Measurements from ENCODE around the gene ANP32B. TPM values are rescaled to one million over a fixed set of nuclear protein-coding genes. Genes with fewer than 3 reads are reported as not detected.
"Not testable (repeated sequence)": the region's sequence is repeated elsewhere in the genome, so short reads cannot be mapped to it uniquely, and the experiment has no call there.

Gene ANP32B
- total RNA-seq, 1 donor from 2014 or later = 18.8 TPM

DNA sequence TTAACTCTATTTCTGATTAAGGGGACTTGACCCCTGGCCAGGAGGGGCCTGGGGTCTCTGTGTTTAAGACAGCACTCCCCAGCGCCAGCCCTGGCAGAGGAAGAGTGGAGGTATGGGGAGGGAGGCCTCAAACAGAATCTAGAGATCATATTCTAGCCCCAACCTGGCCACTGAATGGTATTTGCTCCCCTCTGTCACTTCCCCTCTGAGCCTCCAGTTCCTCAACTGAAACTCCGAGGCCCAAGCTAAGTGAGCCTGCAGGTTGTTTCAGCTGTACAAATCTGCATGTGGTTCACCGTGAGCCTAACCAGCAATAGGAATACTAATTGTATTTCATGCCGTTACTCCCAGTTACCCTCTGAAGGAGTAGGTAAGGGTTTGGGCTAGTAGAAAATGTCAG, 36.0 kb downstream of the ANP32B start:
- no peak overlapping the region for H3K4me3 ChIP-seq (ENCODE audit: low read length in 3 of 3)

DNA sequence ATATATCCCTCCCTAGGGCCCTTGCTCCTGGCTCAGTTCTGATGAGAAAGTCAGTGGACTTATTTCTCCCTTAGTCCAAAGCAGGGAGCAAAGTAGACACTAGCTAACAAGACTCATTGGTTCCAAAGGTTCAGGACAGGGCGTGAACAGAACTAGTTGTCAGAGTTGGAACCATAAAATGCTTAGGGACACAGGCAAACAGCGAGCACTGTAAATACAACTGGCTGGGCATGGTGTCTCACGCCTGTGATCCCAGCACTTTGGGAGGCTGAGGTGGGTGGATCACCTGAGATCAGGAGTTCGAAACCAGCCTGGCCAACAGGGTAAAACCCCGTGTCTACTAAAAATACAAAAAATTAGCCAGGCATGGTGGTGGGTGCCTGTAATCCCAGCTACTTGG, 36.7 kb downstream of the ANP32B start:
- not testable (repeated sequence) for H3K9ac ChIP-seq (ENCODE audit: low read depth in 1 of 3, low read length in 3 of 3); H3K4me3 ChIP-seq (ENCODE audit: low read length in 3 of 3); H3K27ac ChIP-seq (ENCODE audit: low read depth, low read length); H3K27me3 ChIP-seq (ENCODE audit: control insufficient read depth in 3 of 3, insufficient read depth in 3 of 3, low read length in 3 of 3); H3K9me3 ChIP-seq (ENCODE audit: control insufficient read depth in 3 of 3, low read length in 3 of 3)
- Histone ChIP-seq H3K4me1 (ENCODE audit: control insufficient read depth in 3 of 3, insufficient read depth in 3 of 3, low read length in 3 of 3) (peaks cover 23 to 43% (median 42%) of the 10 kb centered on the region in 3 donors), H3K36me3 (ENCODE audit: control insufficient read depth in 3 of 3, insufficient read depth in 3 of 3, low read length in 3 of 3) (peaks cover 8 to 30% (median 19%) of the 10 kb centered on the region in 3 donors)

More for the DNA sequence above, 36.0 kb downstream of the ANP32B start:
- no peaks in the 10 kb centered on the region for H3K27me3 ChIP-seq (ENCODE audit: control insufficient read depth in 3 of 3, insufficient read depth in 3 of 3, low read length in 3 of 3)
- H3K36me3 ChIP-seq (ENCODE audit: control insufficient read depth in 3 of 3, insufficient read depth in 3 of 3, low read length in 3 of 3) = peaks cover 11 to 36% (median 25%) of the 10 kb centered on the region in 3 donors
- H3K9ac ChIP-seq (ENCODE audit: low read depth in 1 of 3, low read length in 3 of 3) = no peak overlapping the region
- peaks cover 23 to 43% (median 42%) of the 10 kb centered on the region in 3 donors for H3K4me1 ChIP-seq (ENCODE audit: control insufficient read depth in 3 of 3, insufficient read depth in 3 of 3, low read length in 3 of 3)
- no peaks in the 10 kb centered on the region for H3K9me3 ChIP-seq (ENCODE audit: control insufficient read depth in 3 of 3, low read length in 3 of 3)
- H3K27ac ChIP-seq (ENCODE audit: low read depth, low read length) = no peak overlapping the region

DNA sequence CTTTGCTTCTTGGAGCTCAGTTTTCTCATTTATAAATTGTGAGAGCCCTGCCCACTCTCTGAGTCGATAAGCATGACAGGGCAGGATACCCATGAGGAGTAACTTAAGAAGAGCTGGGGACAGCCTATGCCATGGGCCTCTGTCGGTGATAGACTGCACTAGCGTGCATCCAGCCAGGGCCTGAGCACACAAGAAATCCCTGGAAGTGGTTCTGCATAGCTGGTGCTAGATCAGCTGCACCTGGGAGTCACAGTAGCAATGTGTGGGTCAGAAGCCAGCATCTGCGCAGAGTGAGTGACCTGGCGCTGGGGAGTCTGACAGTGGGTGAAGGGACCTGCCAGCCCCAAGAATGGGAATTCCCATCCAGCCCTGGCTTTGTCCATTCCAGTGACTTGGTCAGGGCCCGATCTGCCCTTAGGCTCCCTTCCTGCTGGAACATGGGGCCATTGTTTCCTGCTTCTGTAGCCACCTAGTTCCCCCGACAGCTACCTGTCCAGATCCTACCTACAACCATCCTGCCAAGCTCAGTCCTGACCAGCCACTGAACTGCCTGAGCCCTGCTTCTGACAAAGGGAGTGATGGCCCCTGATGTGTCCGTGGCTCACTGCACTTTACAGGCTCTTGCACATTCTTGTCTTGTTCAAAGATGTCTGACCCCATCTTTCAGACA, 37.5 kb downstream of the ANP32B start:
- no peak overlapping the region for H3K27ac ChIP-seq (ENCODE audit: low read depth, low read length)
- peaks cover 7 to 23% (median 13%) of the 10 kb centered on the region in 3 donors for H3K36me3 ChIP-seq (ENCODE audit: control insufficient read depth in 3 of 3, insufficient read depth in 3 of 3, low read length in 3 of 3)
- no peaks in the 10 kb centered on the region for H3K9me3 ChIP-seq (ENCODE audit: control insufficient read depth in 3 of 3, low read length in 3 of 3)
- H3K9ac ChIP-seq (ENCODE audit: low read depth in 1 of 3, low read length in 3 of 3) = no peak overlapping the region
- H3K27me3 ChIP-seq (ENCODE audit: control insufficient read depth in 3 of 3, insufficient read depth in 3 of 3, low read length in 3 of 3) = no peaks in the 10 kb centered on the region
- no peak overlapping the region for H3K4me3 ChIP-seq (ENCODE audit: low read length in 3 of 3)
- peaks cover 23 to 43% (median 42%) of the 10 kb centered on the region in 3 donors for H3K4me1 ChIP-seq (ENCODE audit: control insufficient read depth in 3 of 3, insufficient read depth in 3 of 3, low read length in 3 of 3)

DNA sequence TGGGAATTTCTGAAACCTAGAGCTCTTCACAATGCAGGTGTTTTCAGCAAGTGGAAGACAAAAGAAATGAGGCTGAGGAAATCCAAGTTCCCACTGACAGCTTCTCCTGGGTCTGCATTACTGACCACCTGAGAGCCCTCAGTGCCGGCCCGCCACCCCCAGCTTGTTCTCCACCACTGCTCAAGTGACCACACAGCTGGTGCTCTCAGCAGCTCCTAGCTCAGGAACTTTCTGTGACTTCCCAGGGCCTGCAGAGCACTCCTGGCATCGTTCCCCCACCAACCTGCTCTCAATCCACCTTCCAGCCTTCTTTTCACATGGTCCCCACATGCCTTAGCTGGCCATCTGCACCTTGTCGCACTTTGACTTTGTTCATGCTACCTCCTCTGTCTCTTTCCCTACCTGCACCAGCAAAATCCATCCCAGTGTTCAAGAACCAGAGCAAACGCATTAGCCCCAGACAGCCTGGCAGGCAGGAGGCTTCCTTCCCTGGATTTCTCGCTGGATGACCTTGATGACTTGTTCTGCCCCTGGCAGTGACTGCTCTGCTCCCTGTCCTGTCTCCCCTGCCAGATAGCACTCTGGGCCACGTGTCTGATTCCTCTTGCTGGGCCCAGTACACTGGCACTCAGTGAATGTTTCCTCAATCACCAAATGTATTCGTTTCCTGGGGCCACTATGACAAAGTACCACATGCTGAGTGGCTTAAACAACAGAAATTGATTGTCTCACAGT, 38.3 kb downstream of the ANP32B start:
- Histone ChIP-seq H3K9me3 (ENCODE audit: control insufficient read depth in 3 of 3, low read length in 3 of 3) (no peaks in the 10 kb centered on the region), H3K4me3 (ENCODE audit: low read length in 3 of 3) (peak overlapping the region in 1 of 3 donors; percentile 6), H3K9ac (ENCODE audit: low read depth in 1 of 3, low read length in 3 of 3) (peak overlapping the region in 2 of 3 donors; percentile 16 to 23), H3K36me3 (ENCODE audit: control insufficient read depth in 3 of 3, insufficient read depth in 3 of 3, low read length in 3 of 3) (peaks cover 0 to 14% (median 9%) of the 10 kb centered on the region in 3 donors), H3K27ac (ENCODE audit: low read depth, low read length) (peak overlapping the region; percentile 50), H3K27me3 (ENCODE audit: control insufficient read depth in 3 of 3, insufficient read depth in 3 of 3, low read length in 3 of 3) (no peaks in the 10 kb centered on the region), H3K4me1 (ENCODE audit: control insufficient read depth in 3 of 3, insufficient read depth in 3 of 3, low read length in 3 of 3) (peaks cover 23 to 43% (median 42%) of the 10 kb centered on the region in 3 donors)

DNA sequence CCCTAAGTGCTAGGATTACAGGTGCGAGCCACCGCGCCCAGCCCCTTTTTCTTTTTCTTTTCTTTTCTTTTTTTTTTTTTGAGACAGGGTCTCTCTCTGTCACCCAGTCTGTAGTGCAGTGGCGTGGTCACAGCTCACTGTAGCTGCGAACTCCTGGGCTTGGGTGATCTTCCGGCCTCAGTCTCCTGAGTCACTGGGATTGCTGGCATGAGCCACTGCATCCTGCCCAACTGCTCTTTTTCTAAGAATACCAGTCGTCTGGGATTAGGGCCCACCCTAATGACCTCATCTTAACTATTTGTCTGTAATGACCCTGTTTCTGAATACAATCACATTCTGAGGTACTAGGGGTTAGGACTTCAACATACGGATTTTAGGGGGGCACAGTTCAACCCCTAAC, 39.3 kb downstream of the ANP32B start:
- H3K27me3 ChIP-seq (ENCODE audit: control insufficient read depth in 3 of 3, insufficient read depth in 3 of 3, low read length in 3 of 3) = no peaks in the 10 kb centered on the region
- peaks cover 0 to 14% (median 9%) of the 10 kb centered on the region in 3 donors for H3K36me3 ChIP-seq (ENCODE audit: control insufficient read depth in 3 of 3, insufficient read depth in 3 of 3, low read length in 3 of 3)
- H3K4me1 ChIP-seq (ENCODE audit: control insufficient read depth in 3 of 3, insufficient read depth in 3 of 3, low read length in 3 of 3) = peaks cover 19 to 37% (median 35%) of the 10 kb centered on the region in 3 donors
- no peak overlapping the region for H3K9ac ChIP-seq (ENCODE audit: low read depth in 1 of 3, low read length in 3 of 3)
- no peaks in the 10 kb centered on the region for H3K9me3 ChIP-seq (ENCODE audit: control insufficient read depth in 3 of 3, low read length in 3 of 3)
- no peak overlapping the region for H3K4me3 ChIP-seq (ENCODE audit: low read length in 3 of 3)
- peak overlapping the region; percentile 50 for H3K27ac ChIP-seq (ENCODE audit: low read depth, low read length)

DNA sequence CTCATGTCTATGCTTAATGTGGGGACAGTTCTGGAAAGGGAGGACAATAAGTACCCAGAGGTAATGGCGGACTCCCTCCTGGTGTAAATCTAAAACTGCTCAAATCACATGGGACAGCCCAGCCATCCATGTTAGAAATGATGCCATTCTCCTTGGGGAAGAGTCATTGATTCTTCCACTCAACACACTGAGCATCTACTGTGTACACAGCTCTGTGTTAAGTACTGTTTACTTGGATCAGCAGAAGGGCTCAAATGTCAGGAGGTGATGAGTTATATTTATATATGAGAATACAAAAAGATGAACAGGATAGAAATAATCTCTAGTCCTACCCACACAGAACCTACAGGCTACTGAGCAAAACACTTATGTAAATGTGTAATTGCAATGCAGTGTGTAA, 41.6 kb downstream of the ANP32B start:
- Histone ChIP-seq H3K9me3 (ENCODE audit: control insufficient read depth in 3 of 3, low read length in 3 of 3) (no peaks in the 10 kb centered on the region), H3K27ac (ENCODE audit: low read depth, low read length) (no peak overlapping the region), H3K27me3 (ENCODE audit: control insufficient read depth in 3 of 3, insufficient read depth in 3 of 3, low read length in 3 of 3) (no peaks in the 10 kb centered on the region), H3K4me1 (ENCODE audit: control insufficient read depth in 3 of 3, insufficient read depth in 3 of 3, low read length in 3 of 3) (peaks cover 16 to 19% (median 19%) of the 10 kb centered on the region in 3 donors), H3K9ac (ENCODE audit: low read depth in 1 of 3, low read length in 3 of 3) (no peak overlapping the region), H3K36me3 (ENCODE audit: control insufficient read depth in 3 of 3, insufficient read depth in 3 of 3, low read length in 3 of 3) (no peaks in the 10 kb centered on the region), H3K4me3 (ENCODE audit: low read length in 3 of 3) (no peak overlapping the region)

DNA sequence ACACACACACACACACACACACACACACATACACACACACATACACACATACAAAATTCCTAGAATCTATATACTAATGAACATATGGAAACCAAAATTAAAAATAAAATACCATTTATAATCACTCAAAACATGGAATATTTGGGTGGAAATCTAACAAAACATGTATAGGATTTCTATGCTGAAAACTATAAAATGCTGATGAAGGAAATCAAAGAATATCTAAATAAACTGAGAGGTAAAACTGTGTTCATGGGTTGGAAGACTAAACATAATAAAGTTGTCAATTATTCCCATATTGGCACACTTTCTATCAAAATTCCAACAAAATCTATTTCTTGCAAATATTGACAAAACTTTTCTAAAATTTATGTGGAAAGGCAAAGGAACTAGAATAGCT, 48.0 kb downstream of the ANP32B start:
- Histone ChIP-seq H3K4me3 (ENCODE audit: low read length in 3 of 3) (no peak overlapping the region), H3K36me3 (ENCODE audit: control insufficient read depth in 3 of 3, insufficient read depth in 3 of 3, low read length in 3 of 3) (no peaks in the 10 kb centered on the region), H3K27ac (ENCODE audit: low read depth, low read length) (no peak overlapping the region), H3K4me1 (ENCODE audit: control insufficient read depth in 3 of 3, insufficient read depth in 3 of 3, low read length in 3 of 3) (peaks cover 10 to 14% (median 13%) of the 10 kb centered on the region in 3 donors), H3K9me3 (ENCODE audit: control insufficient read depth in 3 of 3, low read length in 3 of 3) (no peaks in the 10 kb centered on the region), H3K27me3 (ENCODE audit: control insufficient read depth in 3 of 3, insufficient read depth in 3 of 3, low read length in 3 of 3) (no peaks in the 10 kb centered on the region), H3K9ac (ENCODE audit: low read depth in 1 of 3, low read length in 3 of 3) (no peak overlapping the region)

DNA sequence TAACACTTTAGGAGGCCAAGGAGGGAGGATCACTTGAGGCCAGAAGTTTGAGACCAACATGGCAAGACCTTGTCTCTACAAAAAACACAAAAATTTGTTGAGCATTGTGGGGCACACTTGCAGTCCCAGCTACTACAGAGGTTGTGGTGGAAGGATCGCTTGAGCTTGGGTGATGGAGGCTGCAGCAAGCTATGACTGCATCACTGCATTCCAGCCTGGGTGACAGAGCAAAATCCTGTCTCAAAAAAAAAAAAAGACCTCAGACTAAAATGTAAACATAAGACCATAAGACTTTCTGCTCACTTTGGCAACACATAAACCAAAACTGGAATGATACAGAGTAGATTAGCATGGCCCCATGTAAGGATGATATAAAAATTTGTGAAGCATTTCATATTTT, 48.8 kb downstream of the ANP32B start:
- no peaks in the 10 kb centered on the region for H3K36me3 ChIP-seq (ENCODE audit: control insufficient read depth in 3 of 3, insufficient read depth in 3 of 3, low read length in 3 of 3)
- peaks cover 13 to 19% (median 17%) of the 10 kb centered on the region in 3 donors for H3K4me1 ChIP-seq (ENCODE audit: control insufficient read depth in 3 of 3, insufficient read depth in 3 of 3, low read length in 3 of 3)
- H3K27me3 ChIP-seq (ENCODE audit: control insufficient read depth in 3 of 3, insufficient read depth in 3 of 3, low read length in 3 of 3) = no peaks in the 10 kb centered on the region
- H3K4me3 ChIP-seq (ENCODE audit: low read length in 3 of 3) = no peak overlapping the region
- no peak overlapping the region for H3K9ac ChIP-seq (ENCODE audit: low read depth in 1 of 3, low read length in 3 of 3)
- H3K27ac ChIP-seq (ENCODE audit: low read depth, low read length) = no peak overlapping the region
- no peaks in the 10 kb centered on the region for H3K9me3 ChIP-seq (ENCODE audit: control insufficient read depth in 3 of 3, low read length in 3 of 3)

DNA sequence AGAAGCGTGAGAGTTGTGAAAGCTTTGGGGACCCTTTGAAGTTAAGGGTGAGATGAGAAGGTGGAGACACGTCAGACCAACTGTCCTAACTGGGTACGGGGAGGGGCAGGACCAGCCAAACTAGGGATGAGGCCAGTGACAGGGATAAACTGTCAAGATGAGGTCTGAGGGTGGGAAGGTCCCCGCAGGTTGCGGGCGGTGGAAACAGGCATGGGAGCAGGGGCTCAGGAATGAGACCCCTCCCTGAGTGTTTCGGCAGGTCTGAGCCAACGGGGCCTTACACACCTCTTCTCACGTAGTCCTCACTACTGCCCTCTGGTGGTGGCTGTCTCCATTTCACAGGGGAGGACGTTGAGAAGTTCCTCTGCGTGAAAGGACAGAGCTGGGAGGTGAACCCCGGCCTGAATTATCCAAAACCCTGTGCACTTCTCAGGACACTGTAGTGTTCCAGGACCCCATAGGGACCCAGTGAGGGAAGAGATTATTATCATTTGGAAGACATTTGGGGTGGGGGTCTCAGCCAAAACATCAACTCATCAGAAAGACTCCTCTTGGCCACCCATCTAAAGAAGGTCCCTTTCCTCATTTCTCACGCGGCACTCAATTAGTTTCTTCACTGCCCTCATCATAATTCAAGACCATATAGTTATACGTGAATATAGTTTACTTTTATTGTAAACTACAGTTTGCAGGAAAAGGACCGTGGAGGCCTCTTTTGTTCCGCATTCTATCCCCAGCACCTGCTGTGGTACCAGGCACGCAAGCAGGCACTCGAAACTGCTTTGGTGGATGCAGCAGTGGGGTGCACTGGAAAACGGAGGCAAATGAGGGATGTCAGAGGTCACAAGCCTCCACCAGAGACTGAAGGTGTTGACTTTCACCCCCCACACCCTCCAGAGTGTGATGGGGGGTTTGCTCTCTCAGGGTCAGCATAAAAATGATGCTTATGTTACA, 51.7 kb downstream of the ANP32B start:
- H3K4me1 ChIP-seq (ENCODE audit: control insufficient read depth in 3 of 3, insufficient read depth in 3 of 3, low read length in 3 of 3) = peaks cover 20 to 28% (median 21%) of the 10 kb centered on the region in 3 donors
- no peaks in the 10 kb centered on the region for H3K27me3 ChIP-seq (ENCODE audit: control insufficient read depth in 3 of 3, insufficient read depth in 3 of 3, low read length in 3 of 3)
- no peaks in the 10 kb centered on the region for H3K9me3 ChIP-seq (ENCODE audit: control insufficient read depth in 3 of 3, low read length in 3 of 3)
- H3K36me3 ChIP-seq (ENCODE audit: control insufficient read depth in 3 of 3, insufficient read depth in 3 of 3, low read length in 3 of 3) = no peaks in the 10 kb centered on the region
- H3K4me3 ChIP-seq (ENCODE audit: low read length in 3 of 3) = peak overlapping the region in 2 of 3 donors; percentile 38 to 64
- H3K9ac ChIP-seq (ENCODE audit: low read depth in 1 of 3, low read length in 3 of 3) = no peak overlapping the region
- H3K27ac ChIP-seq (ENCODE audit: low read depth, low read length) = no peak overlapping the region
